Measurements from ENCODE around the gene SMAD7. TPM values are rescaled to one million over a fixed set of nuclear protein-coding genes. Genes with fewer than 3 reads are reported as not detected.

Gene SMAD7
- total RNA-seq, 1 donor from 2014 or later, result 76.5 TPM

DNA sequence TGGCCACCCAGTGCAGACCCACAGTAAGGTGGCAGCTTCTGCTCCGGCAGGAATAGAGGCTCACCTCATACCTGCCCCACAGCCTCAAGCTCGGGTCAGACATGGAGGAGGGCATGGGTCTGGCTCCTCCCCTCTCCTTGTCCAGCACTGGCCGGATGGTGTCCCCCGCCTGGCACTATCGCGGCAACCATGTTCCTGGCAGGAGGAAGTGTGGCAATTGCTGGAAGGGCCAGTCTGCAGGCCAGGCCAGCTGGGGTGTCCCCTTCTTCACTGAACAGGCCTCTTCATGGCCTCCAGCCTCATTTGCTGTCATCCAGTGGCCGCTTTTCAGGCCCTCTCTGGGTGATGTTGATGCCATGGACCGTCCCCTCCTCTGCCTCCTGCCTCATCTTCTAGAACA, 41.4 kb upstream of the SMAD7 start:
- Histone ChIP-seq H3K36me3 (no peaks in the 10 kb centered on the region), H3K27ac (peak overlapping the region; percentile 72 to 86), H3K9me3 (no peaks in the 10 kb centered on the region), H3K4me3 (no peak overlapping the region), H3K4me1 (peaks cover 30 to 61% of the 10 kb centered on the region in 2 donors), H3K27me3 (no peaks in the 10 kb centered on the region)
- intact Hi-C loops (cut with DNase I), result loop anchor here (5.0 kb wide), 1 partner anchor 120 kb away; no protein-coding TSS in a partner anchor
- TF ChIP-seq, protein P1, sequence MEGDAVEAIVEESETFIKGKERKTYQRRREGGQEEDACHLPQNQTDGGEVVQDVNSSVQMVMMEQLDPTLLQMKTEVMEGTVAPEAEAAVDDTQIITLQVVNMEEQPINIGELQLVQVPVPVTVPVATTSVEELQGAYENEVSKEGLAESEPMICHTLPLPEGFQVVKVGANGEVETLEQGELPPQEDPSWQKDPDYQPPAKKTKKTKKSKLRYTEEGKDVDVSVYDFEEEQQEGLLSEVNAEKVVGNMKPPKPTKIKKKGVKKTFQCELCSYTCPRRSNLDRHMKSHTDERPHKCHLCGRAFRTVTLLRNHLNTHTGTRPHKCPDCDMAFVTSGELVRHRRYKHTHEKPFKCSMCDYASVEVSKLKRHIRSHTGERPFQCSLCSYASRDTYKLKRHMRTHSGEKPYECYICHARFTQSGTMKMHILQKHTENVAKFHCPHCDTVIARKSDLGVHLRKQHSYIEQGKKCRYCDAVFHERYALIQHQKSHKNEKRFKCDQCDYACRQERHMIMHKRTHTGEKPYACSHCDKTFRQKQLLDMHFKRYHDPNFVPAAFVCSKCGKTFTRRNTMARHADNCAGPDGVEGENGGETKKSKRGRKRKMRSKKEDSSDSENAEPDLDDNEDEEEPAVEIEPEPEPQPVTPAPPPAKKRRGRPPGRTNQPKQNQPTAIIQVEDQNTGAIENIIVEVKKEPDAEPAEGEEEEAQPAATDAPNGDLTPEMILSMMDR (IDR thresholded peaks at IDR 0.05), result no peak
- no peak for DNase-seq (ENCODE audit: low spot score in 2 of 2)

DNA sequence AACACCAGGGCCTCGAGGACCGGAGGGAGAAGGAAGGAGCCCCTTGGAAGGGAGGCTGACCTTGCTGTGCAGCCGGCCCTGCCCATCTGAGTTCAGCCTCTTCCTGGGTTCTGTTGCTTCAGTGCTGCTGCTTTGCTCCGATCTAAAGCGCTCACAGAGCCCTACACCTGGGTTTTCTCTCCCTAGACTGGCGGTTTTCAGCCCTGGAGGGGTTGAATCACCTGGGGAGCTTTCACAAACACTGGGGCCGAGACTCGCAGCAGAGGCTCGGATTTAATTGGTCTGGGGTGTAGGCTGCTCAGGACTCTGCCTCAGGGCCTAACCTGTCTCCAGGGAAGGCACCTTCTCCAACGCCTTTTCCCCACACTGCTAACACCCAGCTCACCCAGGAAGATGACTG, 40.9 kb upstream of the SMAD7 start:
- intact Hi-C loops (cut with DNase I), result loop anchor here (5.0 kb wide), 1 partner anchor 119 kb away; no protein-coding TSS in a partner anchor
- DNase-seq (ENCODE audit: low spot score in 2 of 2), result no peak
- Histone ChIP-seq H3K27me3 (no peaks in the 10 kb centered on the region), H3K4me1 (peaks cover 26 to 56% of the 10 kb centered on the region in 2 donors), H3K36me3 (no peaks in the 10 kb centered on the region), H3K9me3 (no peaks in the 10 kb centered on the region), H3K4me3 (no peak overlapping the region), H3K27ac (peak overlapping the region; percentile 72 to 86)
- TF ChIP-seq, protein P1 (IDR thresholded peaks at IDR 0.05), result no peak

DNA sequence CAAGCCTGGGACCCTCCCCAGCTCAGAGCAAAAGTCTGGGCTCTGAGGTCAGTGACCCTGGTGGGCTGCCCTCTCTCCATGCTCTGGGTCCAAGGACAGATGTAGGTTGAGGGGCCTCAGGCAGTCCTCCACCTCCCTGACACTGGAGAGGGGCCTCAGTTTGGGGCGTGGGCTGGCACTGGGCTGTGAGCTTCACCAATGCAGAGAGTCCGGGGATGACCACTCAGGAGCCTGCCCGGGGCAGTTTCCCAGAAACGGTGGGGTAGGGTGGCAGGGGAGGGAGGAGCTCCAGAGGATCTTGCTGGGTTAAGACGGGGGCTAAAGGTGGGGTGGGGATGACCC, 40.5 kb upstream of the SMAD7 start:
- Histone ChIP-seq H3K4me3 (no peak overlapping the region), H3K27ac (peak overlapping the region; percentile 72 to 86), H3K4me1 (peaks cover 23 to 54% of the 10 kb centered on the region in 2 donors), H3K27me3 (no peaks in the 10 kb centered on the region), H3K36me3 (no peaks in the 10 kb centered on the region), H3K9me3 (no peaks in the 10 kb centered on the region)
- intact Hi-C loops (cut with DNase I), result loop anchor here (5.0 kb wide), 1 partner anchor 119 kb away; no protein-coding TSS in a partner anchor
- no peak for DNase-seq (ENCODE audit: low spot score in 2 of 2)
- TF ChIP-seq, protein P1 (IDR thresholded peaks at IDR 0.05), result no peak

DNA sequence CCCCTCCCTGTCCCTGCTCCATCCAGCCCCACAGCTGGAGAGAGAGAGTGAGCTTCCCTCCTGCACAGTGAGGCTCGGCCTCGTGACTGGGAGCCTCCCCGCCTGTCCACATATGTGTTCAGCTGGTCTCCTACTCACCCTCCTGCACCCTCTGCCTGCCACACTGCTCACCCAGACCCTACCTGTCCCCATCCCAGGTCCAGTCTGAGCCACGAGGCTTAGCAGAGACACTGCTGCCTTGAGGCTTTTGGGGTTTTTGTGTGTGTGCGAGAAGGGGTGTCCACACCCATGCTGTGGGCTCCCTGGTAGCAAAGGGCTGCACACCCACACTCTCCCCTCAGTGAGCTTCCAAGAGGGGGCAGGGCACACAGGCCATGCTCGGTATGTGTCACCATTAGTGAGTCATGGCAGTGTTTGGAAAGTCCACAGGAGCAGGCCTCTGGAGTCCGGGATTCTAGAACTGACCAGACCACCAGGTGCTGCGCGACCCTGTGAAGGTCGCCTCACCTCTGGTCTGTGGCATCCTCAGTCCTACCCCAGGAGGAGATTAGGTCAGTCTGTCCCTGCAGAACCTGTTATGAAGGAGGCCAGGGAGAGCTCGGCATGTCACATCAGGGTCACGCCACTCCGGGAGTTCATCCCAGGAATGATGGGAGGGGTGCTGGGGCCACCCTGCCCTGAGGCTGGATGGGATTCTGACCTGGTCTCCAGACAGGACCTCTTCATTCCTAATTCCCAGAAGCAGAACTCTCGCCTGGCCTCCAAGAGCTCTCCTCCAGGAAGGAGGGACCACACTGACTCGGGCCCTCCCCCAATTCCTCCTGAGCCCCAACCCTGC, 39.9 kb upstream of the SMAD7 start:
- TF ChIP-seq, protein P1 (IDR thresholded peaks at IDR 0.05), result no peak
- no peak overlapping the region for H3K4me3 ChIP-seq
- H3K27ac ChIP-seq, result peak overlapping the region; percentile 72 to 86
- peaks cover 23 to 49% of the 10 kb centered on the region in 2 donors for H3K4me1 ChIP-seq
- intact Hi-C loops (cut with DNase I), result loop anchor here (1.0 to 5.0 kb wide), 2 partner anchors 14 to 118 kb away; no protein-coding TSS in a partner anchor
- H3K27me3 ChIP-seq, result no peaks in the 10 kb centered on the region
- no peaks in the 10 kb centered on the region for H3K36me3 ChIP-seq
- no peaks in the 10 kb centered on the region for H3K9me3 ChIP-seq
- peak in 1 of 2 donors; percentile 88 for DNase-seq (ENCODE audit: low spot score in 2 of 2)

DNA sequence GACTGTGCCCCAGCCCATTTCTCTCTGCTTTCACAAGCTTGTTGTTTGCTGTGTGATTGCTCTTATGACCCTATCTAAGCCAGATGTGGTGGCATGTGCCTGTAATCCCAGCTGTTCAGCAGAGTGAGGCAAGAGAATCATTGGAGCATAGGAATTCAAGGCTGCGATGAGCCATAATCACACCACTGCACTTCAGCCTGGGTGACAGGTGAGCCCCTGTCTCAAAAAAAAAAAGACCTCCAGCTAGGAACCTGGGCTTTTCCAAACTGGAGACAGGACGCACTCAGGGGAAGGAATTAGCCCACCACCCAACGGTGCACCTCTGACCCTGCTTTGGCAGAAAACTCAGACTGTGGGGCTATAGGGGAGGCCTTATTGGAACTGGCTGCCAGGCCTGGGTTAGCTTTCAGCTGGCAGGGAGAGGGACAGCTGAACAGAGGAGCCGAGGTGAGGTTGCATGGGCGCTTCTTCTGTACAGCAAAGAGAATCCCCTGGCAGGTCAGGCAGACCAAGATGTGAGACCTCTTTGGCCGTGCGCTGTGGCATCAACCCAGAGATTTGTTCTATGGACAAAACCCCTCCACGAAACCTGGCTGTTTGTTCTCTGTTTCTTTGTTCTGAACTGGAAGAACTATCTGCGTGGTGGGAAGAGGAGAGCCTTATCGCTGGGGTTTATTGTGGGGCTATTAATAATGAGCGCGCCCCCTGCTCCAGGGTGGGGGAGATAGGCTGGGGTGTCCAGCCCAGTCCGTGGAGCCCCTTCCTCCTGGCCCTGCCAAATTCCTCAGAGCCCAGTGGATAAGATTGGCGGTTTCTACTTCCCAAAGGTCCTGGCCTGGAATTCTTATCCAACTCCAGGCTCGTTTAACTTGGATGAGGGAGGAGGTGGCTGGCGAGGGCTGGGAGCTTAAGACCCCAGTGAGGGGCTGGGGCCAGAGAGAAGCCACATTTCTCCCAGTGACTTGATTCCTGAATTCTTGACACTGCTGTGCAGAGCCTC, 38.8 kb upstream of the SMAD7 start:
- Histone ChIP-seq H3K27me3 (no peaks in the 10 kb centered on the region), H3K4me3 (no peak overlapping the region), H3K36me3 (no peaks in the 10 kb centered on the region), H3K9me3 (no peaks in the 10 kb centered on the region), H3K4me1 (peaks cover 21 to 40% of the 10 kb centered on the region in 2 donors), H3K27ac (peak overlapping the region; percentile 72 to 86)
- TF ChIP-seq, protein P1 (IDR thresholded peaks at IDR 0.05), result no peak
- DNase-seq (ENCODE audit: low spot score in 2 of 2), result no peak
- intact Hi-C loops (cut with DNase I), result loop anchor here (1.0 to 5.0 kb wide), 2 partner anchors 13 to 117 kb away; no protein-coding TSS in a partner anchor

All from ascending aorta (tissue), 2 donors.